Dendritic cell treated with granulocyte-macrophage colony-stimulating factor and Interleukin-4, amounts not matched to agents 40 ng/mL and 50 ng/mL, for 4 days (primary cell): ENCODE data around the gene ZNF789.

Experiments
- H3K27ac Mint-ChIP-seq: one replicate; pipeline ENCODE4 v1.8.0; 2022; ENCODE audit warnings: mild to moderate bottlenecking, mixed read lengths
- H3K27me3 Mint-ChIP-seq: one replicate; pipeline ENCODE4 v1.8.0; 2022; ENCODE audit warnings: mild to moderate bottlenecking, mixed read lengths
- H3K36me3 Mint-ChIP-seq: one replicate; pipeline ENCODE4 v1.8.0; 2022; ENCODE audit warnings: low read depth, mixed read lengths
- H3K4me1 Mint-ChIP-seq: one replicate; pipeline ENCODE4 v1.8.0; 2022; ENCODE audit warnings: low read depth, mixed read lengths
- H3K4me3 Mint-ChIP-seq: one replicate; pipeline ENCODE4 v1.8.0; 2022; ENCODE audit warnings: mild to moderate bottlenecking, moderate library complexity, mixed read lengths
- H3K9me3 Mint-ChIP-seq: one replicate; pipeline ENCODE4 v1.8.0; 2022; ENCODE audit warnings: mixed read lengths
- intact Hi-C: fragments of 100-400 bp; cut with micrococcal nuclease; formaldehyde crosslinking; loops from one replicate; pipeline ENCODE4 v1.15.0; 2022

ZNF789 gene

DNA sequence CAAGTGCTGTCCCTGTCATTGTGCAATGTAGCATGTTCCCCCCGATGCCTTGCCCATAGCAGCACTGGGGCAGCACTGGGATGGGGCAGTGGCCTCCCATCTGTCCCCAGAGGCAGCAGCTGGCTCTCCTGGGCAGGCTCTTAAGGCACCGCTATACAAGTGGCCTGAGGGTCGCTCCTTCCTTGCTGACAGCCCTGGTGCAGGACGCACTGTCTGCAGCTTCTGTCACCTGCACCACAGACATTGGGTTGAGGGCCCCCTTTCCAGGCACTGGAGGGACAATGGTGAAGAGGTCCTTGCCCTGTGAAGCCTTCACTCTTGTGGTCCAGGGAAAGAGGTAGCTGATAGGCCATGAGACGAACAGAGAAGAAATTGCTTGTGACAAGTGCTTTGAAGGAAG lies 23.4 kb upstream of the ZNF789 start:
- Mint-ChIP-seq H3K4me3 (no peak overlapping the region), H3K36me3 (peaks cover 97% of the 10 kb centered on the region), H3K27me3 (no peaks in the 10 kb centered on the region), H3K4me1 (no peaks in the 10 kb centered on the region), H3K27ac (no peak overlapping the region), H3K9me3 (no peaks in the 10 kb centered on the region)
- intact Hi-C loops: no loop called here

DNA sequence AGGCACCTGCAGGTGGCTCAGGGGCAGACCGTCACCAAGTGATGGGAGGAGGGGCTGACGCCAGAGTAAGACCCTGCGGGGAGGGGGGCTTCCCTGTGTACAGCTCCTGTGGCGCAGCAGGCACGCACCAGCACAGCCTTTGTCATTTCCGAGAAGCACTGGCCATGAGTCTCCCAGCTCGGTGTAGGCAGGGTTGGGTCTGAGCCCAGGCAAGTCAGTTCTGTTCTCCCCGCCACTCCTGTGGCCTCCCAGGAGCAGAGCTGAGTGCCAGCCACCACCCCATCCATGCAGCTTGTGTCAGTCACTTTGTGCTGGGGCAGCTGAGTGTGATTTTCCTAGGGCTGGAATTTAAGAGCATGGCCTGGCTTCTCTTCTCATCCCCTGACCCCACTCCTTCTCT lies 20.8 kb upstream of the ZNF789 start:
- intact Hi-C loops: no loop called here
- Mint-ChIP-seq H3K4me1 (no peaks in the 10 kb centered on the region), H3K4me3 (no peak overlapping the region), H3K27ac (no peak overlapping the region), H3K9me3 (no peaks in the 10 kb centered on the region), H3K27me3 (no peaks in the 10 kb centered on the region), H3K36me3 (peaks cover 99% of the 10 kb centered on the region)

DNA sequence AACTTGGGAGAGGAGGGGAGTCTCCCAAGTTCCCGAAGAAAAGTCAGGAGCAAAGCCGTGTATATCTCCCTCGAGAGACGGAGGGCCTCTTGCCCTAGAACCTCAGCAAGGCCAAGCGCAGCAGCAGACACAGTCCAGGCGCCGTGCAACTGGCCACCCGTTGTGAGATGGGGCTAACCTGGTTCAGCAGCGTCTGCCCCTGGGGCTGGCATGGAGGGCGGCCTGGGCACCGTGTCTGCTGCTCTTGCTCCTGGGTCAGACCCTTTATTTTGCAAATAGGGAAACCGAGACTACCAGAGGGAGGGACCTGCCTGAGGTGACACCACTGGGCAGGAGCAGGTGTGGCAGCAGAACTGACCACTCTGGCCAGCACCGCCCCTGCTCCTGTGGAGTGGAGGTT lies 20.1 kb upstream of the ZNF789 start:
- H3K27ac Mint-ChIP-seq: no peak overlapping the region
- no peaks in the 10 kb centered on the region for H3K9me3 Mint-ChIP-seq
- no peaks in the 10 kb centered on the region for H3K27me3 Mint-ChIP-seq
- H3K36me3 Mint-ChIP-seq: peaks cover 99% of the 10 kb centered on the region
- H3K4me3 Mint-ChIP-seq: no peak overlapping the region
- H3K4me1 Mint-ChIP-seq: no peaks in the 10 kb centered on the region
- intact Hi-C loops: no loop called here

DNA sequence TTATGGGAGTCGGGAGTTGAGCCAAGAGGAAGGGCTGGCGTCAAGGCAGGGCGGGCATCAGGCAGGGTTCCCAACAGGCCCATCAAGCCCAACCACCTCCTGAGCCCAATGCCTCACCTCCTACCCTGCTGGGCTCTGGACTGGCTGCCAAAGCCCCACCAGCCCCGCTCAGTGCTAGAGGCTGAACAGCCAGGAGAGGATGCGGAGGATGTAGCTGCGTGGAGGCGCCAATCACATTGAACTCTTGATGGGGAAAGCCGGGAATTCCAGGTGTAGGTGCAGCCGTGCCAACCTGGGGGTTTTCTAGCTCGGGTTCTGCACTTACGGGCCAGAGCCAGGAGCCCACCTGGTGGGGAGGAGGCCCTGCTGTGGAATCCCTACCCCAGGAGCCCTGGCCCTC lies 19.6 kb upstream of the ZNF789 start:
- H3K4me3 Mint-ChIP-seq: no peak overlapping the region
- H3K9me3 Mint-ChIP-seq: no peaks in the 10 kb centered on the region
- H3K36me3 Mint-ChIP-seq: peaks cover 99% of the 10 kb centered on the region
- intact Hi-C loops: no loop called here
- H3K4me1 Mint-ChIP-seq: no peaks in the 10 kb centered on the region
- H3K27ac Mint-ChIP-seq: no peak overlapping the region
- no peaks in the 10 kb centered on the region for H3K27me3 Mint-ChIP-seq

DNA sequence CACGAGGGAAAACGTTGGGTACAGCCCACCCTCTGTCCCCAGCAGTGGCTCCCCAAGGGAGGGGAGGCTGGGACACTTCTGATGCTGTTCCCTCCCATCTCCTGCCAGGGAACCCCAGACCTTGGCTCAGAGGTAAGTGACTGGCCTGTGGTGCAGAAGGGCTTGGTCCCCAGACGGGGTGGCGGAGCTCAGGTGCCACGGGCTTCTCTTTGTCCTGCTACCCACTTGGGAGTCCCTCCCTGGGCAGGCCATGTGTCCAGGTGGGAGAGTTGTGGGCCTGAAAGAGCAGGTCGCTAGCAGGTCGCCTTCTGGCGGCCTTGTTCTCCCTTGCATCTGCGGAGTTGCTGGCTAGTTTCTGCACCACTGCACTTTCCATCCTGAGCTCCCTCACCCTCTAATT lies 16.8 kb upstream of the ZNF789 start:
- Mint-ChIP-seq H3K36me3 (peaks cover 99% of the 10 kb centered on the region), H3K27ac (no peak overlapping the region)

DNA sequence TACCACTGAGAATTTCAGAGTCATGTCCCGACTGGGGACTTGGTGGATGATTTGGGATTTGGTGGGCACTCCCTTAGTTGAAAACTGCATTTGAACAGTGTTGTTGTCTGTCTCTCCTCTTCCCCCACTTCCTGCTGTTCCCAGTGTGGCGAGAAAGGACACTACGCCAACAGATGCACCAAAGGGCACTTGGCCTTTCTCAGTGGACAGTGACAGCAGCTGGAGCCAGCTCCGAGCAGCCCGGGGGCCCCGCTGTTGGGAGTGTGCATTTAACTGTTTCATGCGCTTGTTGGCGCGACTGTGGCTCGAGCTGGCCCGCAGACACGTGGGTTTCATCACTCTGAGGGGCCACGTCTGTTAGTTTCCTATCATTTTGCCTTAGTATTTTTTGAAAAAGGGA lies 16.4 kb upstream of the ZNF789 start:
- Mint-ChIP-seq H3K36me3 (peaks cover 98% of the 10 kb centered on the region), H3K9me3 (no peaks in the 10 kb centered on the region), H3K4me1 (peaks cover 14% of the 10 kb centered on the region), H3K27ac (no peak overlapping the region), H3K27me3 (no peaks in the 10 kb centered on the region), H3K4me3 (no peak overlapping the region)
- intact Hi-C loops: no loop called here

More for the DNA sequence above, 16.8 kb upstream of the ZNF789 start:
- Mint-ChIP-seq H3K4me1 (peaks cover 12% of the 10 kb centered on the region), H3K9me3 (no peaks in the 10 kb centered on the region), H3K27me3 (no peaks in the 10 kb centered on the region), H3K4me3 (no peak overlapping the region)
- intact Hi-C loops: no loop called here

DNA sequence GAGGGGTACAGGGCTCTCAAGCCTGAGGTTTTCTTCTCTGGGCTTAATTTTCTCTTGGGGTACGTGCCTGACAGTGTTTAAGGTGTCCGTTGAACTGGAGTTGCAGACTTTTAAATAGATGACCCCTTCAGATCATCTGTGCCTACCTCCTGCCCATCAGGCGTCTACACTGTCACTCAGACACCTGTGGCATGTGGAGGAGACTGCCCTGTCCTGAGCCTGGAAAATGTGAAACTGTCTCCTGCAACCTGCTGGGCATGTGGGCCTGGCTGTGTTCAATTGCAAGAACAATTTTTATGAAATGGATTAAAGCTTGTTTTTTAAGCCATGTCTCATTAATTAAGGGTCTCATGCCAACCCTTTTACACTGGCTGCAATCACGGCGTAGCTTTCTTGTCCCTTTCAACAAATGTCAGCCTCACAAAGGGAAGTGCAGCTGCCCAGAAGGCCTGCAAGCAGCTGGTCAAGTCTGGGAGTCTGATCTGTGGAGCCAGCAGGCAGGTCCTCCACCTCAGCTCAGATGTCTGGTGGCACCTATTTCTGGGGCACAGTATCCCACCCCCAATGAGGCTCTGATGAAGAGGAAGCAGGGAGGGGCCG lies 15.5 kb upstream of the ZNF789 start:
- no peaks in the 10 kb centered on the region for H3K27me3 Mint-ChIP-seq
- no peak overlapping the region for H3K27ac Mint-ChIP-seq
- peaks cover 21% of the 10 kb centered on the region for H3K4me1 Mint-ChIP-seq
- H3K36me3 Mint-ChIP-seq: peaks cover 91% of the 10 kb centered on the region
- H3K4me3 Mint-ChIP-seq: no peak overlapping the region
- no peaks in the 10 kb centered on the region for H3K9me3 Mint-ChIP-seq
- intact Hi-C loops: no loop called here

DNA sequence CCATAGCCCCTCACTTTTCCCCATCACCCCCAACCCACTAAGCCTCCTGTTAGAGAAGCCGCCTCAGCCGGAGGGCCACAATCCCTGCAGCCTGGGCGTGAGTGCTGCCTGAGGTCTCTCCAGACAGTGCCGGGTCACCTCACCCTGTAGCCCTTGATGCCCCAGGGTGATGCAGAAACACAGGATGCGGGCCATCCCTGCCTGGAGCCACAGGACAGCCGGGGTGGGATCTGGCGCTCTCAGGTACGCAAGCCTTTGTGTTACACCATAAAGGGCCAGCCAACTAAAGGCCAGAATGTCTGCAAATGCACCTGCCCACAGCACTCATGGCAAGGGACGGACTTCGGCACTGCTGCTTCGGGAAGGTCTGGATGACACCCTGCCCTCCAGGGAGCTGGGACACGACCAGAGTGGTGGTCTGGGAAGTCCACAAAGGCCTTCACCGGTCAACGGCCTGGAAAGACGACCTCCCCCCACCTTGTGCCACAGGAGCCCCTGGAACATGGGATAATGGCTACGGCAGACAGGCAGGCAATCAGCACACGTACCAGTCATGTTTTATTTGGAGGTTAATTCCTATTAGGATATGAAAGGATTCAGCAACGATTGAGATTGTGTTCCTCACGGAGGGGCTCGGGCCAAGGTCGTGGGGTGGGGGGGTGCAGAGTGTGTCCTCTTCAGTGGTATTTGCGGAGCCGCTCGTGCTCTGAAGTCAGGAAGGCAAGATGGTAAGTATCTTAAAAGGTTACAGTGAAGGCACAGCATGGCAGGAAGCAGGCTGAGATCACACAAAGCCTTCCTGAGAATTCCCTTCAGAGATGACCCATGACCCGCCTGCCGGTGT lies 14.8 kb upstream of the ZNF789 start:
- Mint-ChIP-seq H3K36me3 (peaks cover 91% of the 10 kb centered on the region), H3K27ac (no peak overlapping the region), H3K4me3 (no peak overlapping the region), H3K27me3 (no peaks in the 10 kb centered on the region), H3K4me1 (peaks cover 23% of the 10 kb centered on the region), H3K9me3 (no peaks in the 10 kb centered on the region)
- intact Hi-C loops: no loop called here

DNA sequence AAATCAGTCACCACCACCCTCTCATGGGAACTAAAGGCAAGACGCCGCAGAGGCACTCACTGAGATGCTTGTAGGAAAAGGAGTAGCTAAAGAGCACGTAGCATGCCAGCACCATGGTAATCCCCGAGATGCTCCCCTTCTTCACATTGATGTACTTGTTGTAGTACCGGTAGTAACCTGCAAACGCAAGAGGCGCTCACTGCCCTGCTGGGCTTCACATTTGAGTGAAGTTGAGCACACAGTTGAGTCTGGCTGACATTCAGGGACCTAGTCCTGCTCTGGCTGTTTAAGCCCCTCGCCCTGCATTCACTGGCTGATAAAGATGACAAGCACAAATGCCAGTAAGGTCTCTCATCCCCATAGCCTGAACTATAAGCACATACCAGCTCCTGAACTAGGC lies 13.6 kb upstream of the ZNF789 start:
- H3K4me3 Mint-ChIP-seq: no peak overlapping the region

DNA sequence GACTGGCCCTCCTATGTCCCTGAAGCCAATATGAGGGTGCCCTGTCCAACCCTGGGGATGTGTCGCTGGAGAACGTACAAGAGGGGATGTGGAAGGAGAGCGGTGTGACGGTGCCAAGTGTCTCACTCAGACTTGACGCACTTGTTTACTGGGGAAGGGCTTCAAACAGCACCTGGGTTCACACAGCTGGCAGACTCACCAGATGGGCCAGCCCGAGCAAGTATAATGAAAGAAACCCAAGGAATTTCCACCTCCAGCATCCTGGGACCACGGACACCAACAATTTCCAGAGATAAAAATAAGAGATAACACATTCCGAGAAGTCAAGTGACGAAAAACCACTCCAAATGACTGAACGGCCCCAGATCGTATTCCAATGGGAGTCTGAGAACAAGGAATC lies 12.0 kb upstream of the ZNF789 start:
- no peaks in the 10 kb centered on the region for H3K9me3 Mint-ChIP-seq
- no peak overlapping the region for H3K4me3 Mint-ChIP-seq
- H3K4me1 Mint-ChIP-seq: peaks cover 43% of the 10 kb centered on the region
- peaks cover 89% of the 10 kb centered on the region for H3K36me3 Mint-ChIP-seq
- H3K27me3 Mint-ChIP-seq: no peaks in the 10 kb centered on the region
- intact Hi-C loops: no loop called here
- no peak overlapping the region for H3K27ac Mint-ChIP-seq

More for the DNA sequence above, 13.6 kb upstream of the ZNF789 start:
- peaks cover 28% of the 10 kb centered on the region for H3K4me1 Mint-ChIP-seq
- H3K36me3 Mint-ChIP-seq: peaks cover 88% of the 10 kb centered on the region
- H3K9me3 Mint-ChIP-seq: no peaks in the 10 kb centered on the region
- intact Hi-C loops: no loop called here
- no peak overlapping the region for H3K27ac Mint-ChIP-seq
- H3K27me3 Mint-ChIP-seq: no peaks in the 10 kb centered on the region

DNA sequence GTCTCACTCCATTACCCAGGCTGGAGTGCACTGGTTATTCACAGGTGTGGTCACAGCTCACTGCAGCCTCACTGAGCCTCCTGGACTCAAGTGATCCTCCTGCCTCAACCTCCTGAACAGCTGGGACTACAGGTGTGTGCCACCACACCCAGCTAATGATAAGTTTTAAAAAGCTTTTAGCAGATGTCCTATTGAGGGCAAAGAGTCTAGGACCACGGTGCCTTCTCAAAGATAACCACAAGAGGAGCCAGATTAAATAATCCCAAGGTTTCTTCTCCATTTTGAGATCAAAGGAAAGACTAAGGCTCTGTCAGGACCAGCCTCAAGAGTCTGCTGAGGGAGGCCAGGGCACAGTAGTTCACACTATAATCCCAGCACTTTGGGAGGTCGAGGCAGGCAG lies 11.5 kb upstream of the ZNF789 start:
- H3K4me1 Mint-ChIP-seq: peaks cover 43% of the 10 kb centered on the region
- H3K9me3 Mint-ChIP-seq: no peaks in the 10 kb centered on the region
- no peak overlapping the region for H3K4me3 Mint-ChIP-seq
- no peak overlapping the region for H3K27ac Mint-ChIP-seq
- no peaks in the 10 kb centered on the region for H3K27me3 Mint-ChIP-seq
- intact Hi-C loops: no loop called here
- H3K36me3 Mint-ChIP-seq: peaks cover 89% of the 10 kb centered on the region

DNA sequence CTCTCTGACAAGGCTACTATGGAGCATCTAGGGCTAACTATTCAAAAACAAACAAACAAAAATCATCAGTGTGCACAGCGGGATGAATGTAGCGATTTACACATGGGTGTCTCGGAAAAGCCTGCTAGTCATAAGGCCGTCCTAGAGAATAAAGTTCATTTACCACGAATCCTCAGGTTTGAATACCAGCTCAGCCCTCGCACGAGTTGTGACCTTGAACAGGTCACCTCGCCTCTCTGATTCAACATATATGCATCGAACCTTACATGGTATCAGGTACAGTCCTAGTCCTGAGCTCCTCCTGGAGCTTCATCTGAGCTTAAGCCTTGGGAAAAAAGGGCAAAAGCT lies 7.3 kb upstream of the ZNF789 start:
- Mint-ChIP-seq H3K36me3 (peaks cover 48% of the 10 kb centered on the region), H3K27ac (peak overlapping the region; percentile 98), H3K4me3 (peak overlapping the region; percentile 88), H3K27me3 (peaks cover 17% of the 10 kb centered on the region), H3K9me3 (no peaks in the 10 kb centered on the region), H3K4me1 (peaks cover 36% of the 10 kb centered on the region)
- intact Hi-C loops: no loop called here

DNA sequence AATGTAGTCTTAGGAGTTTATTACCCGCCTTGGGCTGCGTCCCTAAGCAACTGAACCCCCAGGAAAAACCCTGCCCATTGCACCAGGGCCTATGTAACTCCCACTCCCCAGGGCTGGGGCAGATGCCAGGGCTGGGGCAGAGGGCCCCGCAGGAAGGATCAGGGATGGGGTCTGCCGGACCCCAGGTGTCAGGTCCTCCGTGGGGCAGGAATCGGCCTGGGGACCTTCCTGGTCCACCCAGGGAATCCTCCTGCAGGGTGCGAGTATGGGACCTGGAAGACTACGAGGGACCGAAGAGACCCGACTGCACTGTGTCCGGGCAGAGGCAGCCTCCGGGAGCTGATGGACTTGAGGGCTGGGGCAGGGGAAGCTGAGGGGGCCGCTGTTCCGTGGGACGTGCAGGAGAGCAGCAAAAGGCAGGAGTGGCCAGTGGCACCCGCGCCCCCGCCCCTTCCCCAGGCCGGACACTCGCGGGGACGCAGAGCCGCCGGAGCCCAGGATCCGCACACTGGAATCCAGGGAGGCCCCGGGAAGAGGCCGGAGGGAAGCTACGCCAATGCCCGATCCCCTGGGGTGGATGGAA lies 4.3 kb upstream of the ZNF789 start:
- Mint-ChIP-seq H3K27me3 (peaks cover 23% of the 10 kb centered on the region), H3K36me3 (peaks cover 38% of the 10 kb centered on the region), H3K9me3 (no peaks in the 10 kb centered on the region), H3K27ac (no peak overlapping the region), H3K4me1 (peaks cover 26% of the 10 kb centered on the region), H3K4me3 (no peak overlapping the region)
- intact Hi-C loops: no loop called here

DNA sequence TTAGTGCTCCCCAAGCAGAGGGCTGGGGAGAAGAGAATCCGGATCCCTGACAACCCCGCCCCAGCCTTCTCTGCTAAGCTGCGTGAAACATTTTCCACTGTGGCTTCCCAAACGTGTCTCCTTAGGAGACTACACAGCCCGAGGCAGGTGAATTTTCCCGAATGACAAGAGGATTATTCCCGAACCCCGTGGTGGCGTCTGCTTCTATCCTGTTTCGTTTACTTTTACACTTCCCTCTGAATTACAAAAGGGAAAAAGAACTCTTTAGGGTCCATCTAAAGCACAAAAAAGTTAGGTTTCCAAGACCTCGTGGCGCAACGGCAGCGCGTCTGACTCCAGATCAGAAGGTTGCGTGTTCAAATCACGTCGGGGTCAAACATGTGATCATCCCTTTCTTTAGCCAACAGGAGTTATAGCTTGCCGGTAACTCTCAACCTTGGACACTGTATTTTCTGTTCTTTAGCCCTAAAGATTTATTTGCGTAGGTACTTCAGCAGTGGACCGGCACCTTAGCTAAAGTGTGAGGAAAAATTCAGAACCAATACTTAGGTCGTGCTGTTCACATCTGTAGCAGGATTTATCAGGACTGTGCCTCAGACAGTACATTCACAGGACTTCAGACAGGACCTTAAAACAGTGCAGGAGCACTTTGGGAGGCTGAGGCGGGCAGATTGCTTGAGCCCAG lies 3.2 kb upstream of the ZNF789 start:
- peaks cover 19% of the 10 kb centered on the region for H3K4me1 Mint-ChIP-seq
- intact Hi-C loops: loop anchor here (2.0 to 10.0 kb wide), 2 partner anchors 61 to 85 kb away; partner anchors contain the start of genes BUD31, FAM200A, PDAP1 and ZNF655
- peaks cover 23% of the 10 kb centered on the region for H3K27me3 Mint-ChIP-seq
- H3K9me3 Mint-ChIP-seq: no peaks in the 10 kb centered on the region
- H3K27ac Mint-ChIP-seq: no peak overlapping the region
- peaks cover 31% of the 10 kb centered on the region for H3K36me3 Mint-ChIP-seq
- H3K4me3 Mint-ChIP-seq: no peak overlapping the region
